IPS DF 6.9 (cell line): ENCODE data around the gene ETNK2.
A peak's percentile ranks its signal among the peaks of the same experiment; 100 is the strongest.
"Not testable (repeated sequence)": the region's sequence is repeated elsewhere in the genome, so short reads cannot be mapped to it uniquely, and the experiment has no call there.

Source experiments
- DNase-seq: peaks from one replicate; pipeline ENCODE4 v3.0.0-alpha.2; 2013; ENCODE audit warnings: low read depth, low spot score
- H3K27ac ChIP-seq: one replicate; pipeline ENCODE4 v1.5.1; 2013; ENCODE audit warnings: low read length, control low read depth
- H3K27me3 ChIP-seq: 2 replicates; pipeline ENCODE4 v1.6.1; 2013; ENCODE audit warnings: mild to moderate bottlenecking, low read length; ENCODE audit not compliant: control insufficient read depth, insufficient read depth
- H3K36me3 ChIP-seq: 2 replicates; pipeline ENCODE4 v1.6.1; 2013; ENCODE audit warnings: low read length; ENCODE audit not compliant: control insufficient read depth, insufficient read depth
- H3K4me1 ChIP-seq: 2 replicates; pipeline ENCODE4 v1.6.1; 2013; ENCODE audit warnings: low read length; ENCODE audit not compliant: control insufficient read depth, insufficient read depth
- H3K4me3 ChIP-seq: 2 replicates; pipeline ENCODE4 v1.5.1; 2013; ENCODE audit warnings: mild to moderate bottlenecking, low read length
- H3K9me3 ChIP-seq: 2 replicates; pipeline ENCODE4 v1.6.1; 2013; ENCODE audit warnings: low read length, inconsistent platforms; ENCODE audit not compliant: control insufficient read depth, insufficient read depth
- WGBS: extraction: QIAGEN DNeasy Blood & Tissue Kit; methylation state at CpG from one replicate; pipeline ENCODE4 v1.1.7; 2013; ENCODE audit warnings: mixed read lengths, missing lambda C conversion rate; ENCODE audit not compliant: insufficient read length, insufficient coverage; 5-methylcytosine and 5-hydroxymethylcytosine counted together

ETNK2 gene

DNA sequence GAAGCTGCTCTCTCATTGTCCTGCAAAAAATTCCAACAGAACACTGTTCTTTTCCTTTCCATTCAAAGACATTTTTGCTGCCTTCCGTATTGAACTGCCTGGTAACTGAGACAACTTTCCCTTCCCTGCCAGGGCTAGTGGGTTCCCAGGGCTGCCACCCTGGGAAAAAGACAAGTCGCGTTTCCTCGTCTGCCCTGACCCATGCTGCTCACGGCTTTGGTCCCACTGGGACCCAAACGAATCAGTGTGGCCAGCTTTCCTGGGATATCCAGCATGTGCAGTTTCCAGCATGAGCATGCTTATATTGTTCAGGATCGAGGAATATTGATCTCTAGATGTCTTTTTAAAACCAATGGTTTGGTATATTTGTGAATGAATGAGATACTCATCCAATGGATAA, 60.8 kb downstream of the ETNK2 start:
- no CpG with 5 or more reads among the region's 7 CpGs for WGBS
- no peaks in the 10 kb centered on the region for H3K9me3 ChIP-seq
- H3K4me3 ChIP-seq, result no peak overlapping the region
- DNase-seq, result no peak
- H3K36me3 ChIP-seq, result no peaks in the 10 kb centered on the region
- H3K27ac ChIP-seq, result no peak overlapping the region
- H3K27me3 ChIP-seq, result no peaks in the 10 kb centered on the region
- H3K4me1 ChIP-seq, result peaks cover 42% of the 10 kb centered on the region

DNA sequence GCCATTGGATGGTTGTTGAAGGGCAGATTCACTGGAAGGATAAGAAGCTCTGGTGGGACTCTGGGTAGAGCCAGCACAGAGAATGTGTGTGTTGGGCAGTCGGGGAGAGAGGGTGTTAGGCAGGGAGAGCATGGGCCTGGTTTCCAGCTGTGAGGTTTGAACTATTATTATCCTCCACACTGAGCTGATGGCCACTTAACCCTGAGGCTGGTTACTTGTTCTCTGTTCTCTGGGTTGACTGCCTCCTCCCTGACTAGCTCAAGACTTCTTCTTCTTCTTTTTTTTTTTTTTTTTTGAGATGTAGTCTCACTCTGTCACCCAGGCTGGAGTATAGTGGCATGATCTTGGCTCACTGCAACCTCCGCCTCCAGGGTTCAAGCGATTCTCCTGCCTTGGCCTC, 61.7 kb downstream of the ETNK2 start:
- not testable (repeated sequence) for H3K27me3 ChIP-seq, DNase-seq, H3K9me3 ChIP-seq, H3K4me3 ChIP-seq, H3K27ac ChIP-seq, H3K36me3 ChIP-seq
- no CpG with 5 or more reads among the region's 3 CpGs for WGBS
- H3K4me1 ChIP-seq, result peaks cover 43% of the 10 kb centered on the region

GRCh38 chr1:204089044-204089751, 62.6 kb downstream of the ETNK2 start:
- Histone ChIP-seq H3K4me1 (peaks cover 42% of the 10 kb centered on the region), H3K9me3 (no peaks in the 10 kb centered on the region), H3K36me3 (no peaks in the 10 kb centered on the region), H3K27ac (no peak overlapping the region), H3K27me3 (no peaks in the 10 kb centered on the region), H3K4me3 (no peak overlapping the region)
- no peak for DNase-seq
- WGBS, result no CpG with 5 or more reads among the region's 15 CpGs

- no peaks in the 10 kb centered on the region for H3K27me3 ChIP-seq
- H3K36me3 ChIP-seq, result no peaks in the 10 kb centered on the region
- no peak overlapping the region for H3K27ac ChIP-seq
- no peak overlapping the region for H3K4me3 ChIP-seq
- H3K4me1 ChIP-seq, result peaks cover 48% of the 10 kb centered on the region
- DNase-seq, result no peak
- H3K9me3 ChIP-seq, result no peaks in the 10 kb centered on the region
- WGBS, result no CpG with 5 or more reads among the region's 8 CpGs
These were observed 63.2 kb downstream of the ETNK2 start for GRCh38 chr1:204088596-204088995.

DNA sequence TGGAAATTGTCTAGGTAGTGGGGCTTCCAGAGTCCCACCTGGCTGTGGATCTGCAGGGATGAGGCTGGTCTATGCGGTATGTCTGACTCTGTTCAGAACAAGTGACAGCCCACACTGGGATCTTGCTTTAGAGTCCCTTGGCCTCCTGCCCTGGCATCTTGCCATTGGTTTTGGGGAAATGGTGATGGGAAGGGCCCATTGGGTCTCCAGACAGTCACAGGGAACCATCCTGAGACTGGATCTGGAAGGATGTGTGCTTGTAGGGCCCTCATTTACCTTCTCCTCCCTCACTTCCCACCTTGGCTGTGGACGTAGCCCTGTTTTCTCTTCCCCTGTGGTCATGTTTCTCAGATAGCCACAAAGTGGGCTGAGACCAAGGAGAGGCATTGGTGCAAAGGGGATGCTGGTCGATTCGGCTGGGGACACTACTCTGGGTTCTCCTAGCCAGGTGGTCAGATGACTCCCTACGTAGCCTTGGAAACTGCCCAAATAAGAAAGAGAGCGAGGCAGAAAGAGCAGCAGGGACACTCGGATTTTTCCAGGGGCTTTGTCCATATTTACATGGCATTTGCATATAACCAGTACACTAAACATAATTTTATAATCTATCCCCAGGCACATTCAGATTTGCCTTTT, 63.8 kb downstream of the ETNK2 start:
- Histone ChIP-seq H3K27me3 (no peaks in the 10 kb centered on the region), H3K27ac (no peak overlapping the region), H3K4me1 (peaks cover 52% of the 10 kb centered on the region), H3K9me3 (no peaks in the 10 kb centered on the region), H3K4me3 (no peak overlapping the region), H3K36me3 (no peaks in the 10 kb centered on the region)
- WGBS, result no CpG with 5 or more reads among the region's 7 CpGs
- no peak for DNase-seq

- Histone ChIP-seq H3K27ac (no peak overlapping the region), H3K4me1 (peaks cover 52% of the 10 kb centered on the region), H3K27me3 (no peaks in the 10 kb centered on the region), H3K9me3 (no peaks in the 10 kb centered on the region), H3K36me3 (no peaks in the 10 kb centered on the region), H3K4me3 (no peak overlapping the region)
- no CpG with 5 or more reads among the region's 8 CpGs for WGBS
- DNase-seq, result no peak
These were observed 64.5 kb downstream of the ETNK2 start for GRCh38 chr1:204087181-204087892.

DNA sequence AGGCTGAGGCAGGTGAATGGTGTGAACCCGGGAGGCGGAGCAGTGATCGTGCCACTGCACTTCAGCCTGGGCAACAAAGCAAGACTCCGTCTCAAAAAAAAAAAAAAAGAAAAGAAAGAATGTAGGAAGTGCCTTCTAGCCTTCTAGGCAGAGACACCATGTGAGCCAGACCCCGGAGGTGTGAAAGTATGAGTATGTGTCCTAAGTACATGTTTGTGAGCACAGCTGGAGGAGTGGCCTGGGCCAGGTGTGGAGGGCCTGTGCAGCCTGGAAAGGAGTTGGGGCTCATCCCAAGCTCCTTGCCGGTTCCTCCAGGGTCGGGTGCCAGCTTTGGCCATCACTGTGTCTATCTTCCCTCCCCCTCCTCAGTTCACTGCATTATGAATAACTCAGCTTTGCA, 66.0 kb downstream of the ETNK2 start:
- no peaks in the 10 kb centered on the region for H3K36me3 ChIP-seq
- no peak overlapping the region for H3K4me3 ChIP-seq
- no CpG with 5 or more reads among the region's 7 CpGs for WGBS
- no peak for DNase-seq
- H3K4me1 ChIP-seq, result peaks cover 55% of the 10 kb centered on the region
- no peaks in the 10 kb centered on the region for H3K27me3 ChIP-seq
- H3K27ac ChIP-seq, result no peak overlapping the region
- H3K9me3 ChIP-seq, result no peaks in the 10 kb centered on the region

- Histone ChIP-seq H3K4me1 (peaks cover 53% of the 10 kb centered on the region), H3K4me3 (no peak overlapping the region), H3K27ac (peak overlapping the region; percentile 11), H3K9me3 (no peaks in the 10 kb centered on the region), H3K36me3 (no peaks in the 10 kb centered on the region), H3K27me3 (no peaks in the 10 kb centered on the region)
- DNase-seq, result no peak
- WGBS, result no CpG with 5 or more reads among the region's 4 CpGs
These were observed 67.5 kb downstream of the ETNK2 start for GRCh38 chr1:204084247-204084772.

GRCh38 chr1:204083491-204083890, 68.4 kb downstream of the ETNK2 start:
- Histone ChIP-seq H3K9me3 (no peaks in the 10 kb centered on the region), H3K27ac (no peak overlapping the region), H3K27me3 (no peaks in the 10 kb centered on the region), H3K4me1 (peaks cover 46% of the 10 kb centered on the region), H3K4me3 (no peak overlapping the region), H3K36me3 (no peaks in the 10 kb centered on the region)
- DNase-seq, result no peak
- no CpG with 5 or more reads among the region's 7 CpGs for WGBS

DNA sequence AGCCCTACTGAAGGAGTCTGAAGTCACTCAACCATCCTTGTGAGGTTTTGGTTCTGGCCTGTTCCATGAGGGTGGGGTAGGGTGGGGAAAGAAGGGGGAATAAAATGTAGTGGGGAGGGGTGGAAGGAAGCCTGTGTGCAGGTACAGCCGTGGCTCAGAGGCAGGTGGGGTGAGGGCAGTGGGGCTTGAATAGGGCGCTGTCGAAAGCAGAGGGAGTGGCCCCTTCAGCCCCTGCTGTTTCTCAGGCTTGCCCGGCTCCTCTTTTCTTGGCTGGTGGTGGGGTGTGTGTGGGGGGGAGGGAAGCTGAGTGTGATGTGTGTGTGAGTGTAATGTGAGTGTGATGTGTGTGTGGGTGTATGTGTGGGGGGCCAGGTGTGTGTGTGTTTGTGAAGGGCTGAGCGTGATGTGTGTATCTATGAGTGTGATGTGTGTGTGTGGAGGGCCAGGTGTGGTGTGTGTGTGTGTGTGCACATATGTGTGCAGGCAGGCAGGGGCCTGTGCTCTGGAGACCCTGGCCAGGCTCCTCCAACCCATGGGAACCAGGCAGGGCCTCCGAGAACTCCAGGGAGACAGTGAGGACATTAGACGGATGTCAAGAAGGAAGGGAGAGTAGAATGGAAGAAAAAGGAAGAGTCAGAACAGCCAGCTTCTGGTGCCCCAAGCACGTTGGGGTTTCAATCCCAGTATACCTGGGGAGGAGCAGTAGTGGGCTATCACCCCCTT, 69.9 kb downstream of the ETNK2 start:
- Histone ChIP-seq H3K4me3 (no peak overlapping the region), H3K27me3 (no peaks in the 10 kb centered on the region), H3K9me3 (no peaks in the 10 kb centered on the region), H3K4me1 (peaks cover 39% of the 10 kb centered on the region), H3K36me3 (no peaks in the 10 kb centered on the region), H3K27ac (no peak overlapping the region)
- WGBS, result 100% methylated on average over 1 of the region's 8 CpGs
- no peak for DNase-seq
